ENCODE data around the gene RAG1. TPM values are rescaled to one million over a fixed set of nuclear protein-coding genes. Genes with fewer than 3 reads are reported as not detected.

The RAG1 gene
- 1 to 10 TPM in 1 of 2 donors, under 1 TPM in 1; 0.91 to 1.4 TPM for total RNA-seq

DNA sequence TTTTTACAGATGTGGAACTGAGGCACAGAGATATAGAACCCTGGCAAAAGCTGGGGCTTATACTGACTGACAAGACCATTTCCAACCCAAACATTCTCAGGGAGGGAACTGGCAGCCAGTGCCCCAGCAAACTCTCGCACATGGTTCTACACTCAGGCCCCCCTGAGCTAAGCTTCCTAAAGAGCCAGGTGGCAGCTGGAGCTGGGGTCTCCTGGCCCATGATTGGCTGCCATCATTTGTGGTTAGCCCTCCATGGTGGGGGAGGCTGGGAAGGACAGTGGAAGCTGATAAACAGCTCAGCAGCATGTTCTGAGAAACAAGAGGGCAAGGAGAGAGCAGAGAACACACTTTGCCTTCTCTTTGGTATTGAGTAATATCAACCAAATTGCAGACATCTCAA, at the start of gene RAG1:
RAG1 (plus strand) TSS at position 314 of the 400 bp plus-strand sequence. CDS start 5,298 bp downstream, outside the sequence.
- Histone ChIP-seq H3K4me1 (replicated peaks) (no peaks in the 10 kb centered on the region), H3K27me3 (replicated peaks; ENCODE audit: insufficient read depth) (no peaks in the 10 kb centered on the region), H3K36me3 (no peaks in the 10 kb centered on the region), H3K4me3 (no peak within 1 kb of the TSS), H3K27ac (no peak within 1 kb of the TSS), H3K9me3 (no peaks in the 10 kb centered on the region)
- no peak for DNase-seq (ENCODE audit: low spot score)
- intact Hi-C loops (cut with DNase I), result no loop called here
- 100% methylated on average over 1 of the region's 1 CpG for WGBS
- TF ChIP-seq POLR2A (IDR thresholded peaks at IDR 0.05), result no peak
- TF ChIP-seq POLR2AphosphoS5 (IDR thresholded peaks at IDR 0.05), result no peak
- TF ChIP-seq CTCF (IDR thresholded peaks at IDR 0.05), result no peak

DNA sequence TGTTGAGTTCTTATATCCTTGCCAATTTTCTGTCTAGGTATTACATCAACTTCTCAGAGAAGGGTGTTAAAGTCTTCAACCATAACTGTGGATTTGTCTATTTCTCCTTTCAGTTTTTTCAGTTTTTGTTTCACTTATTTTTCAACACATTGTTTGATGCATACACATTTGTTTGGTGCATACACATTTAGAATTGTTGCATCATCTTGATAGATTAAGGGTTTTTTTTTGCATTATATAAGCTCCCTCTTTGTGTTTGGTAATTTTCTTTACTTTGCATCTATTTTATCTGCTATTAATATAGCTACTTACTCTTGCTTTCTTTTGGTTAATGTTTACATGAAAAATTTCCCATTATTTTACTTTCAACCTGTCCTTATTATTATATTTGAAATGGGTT, 37.0 kb upstream of the RAG1 start:
- no peak overlapping the region for H3K4me3 ChIP-seq
- H3K4me1 ChIP-seq (replicated peaks), result no peaks in the 10 kb centered on the region
- no peaks in the 10 kb centered on the region for H3K9me3 ChIP-seq
- intact Hi-C loops (cut with DNase I), result no loop called here
- no peaks in the 10 kb centered on the region for H3K36me3 ChIP-seq
- H3K27me3 ChIP-seq (replicated peaks; ENCODE audit: insufficient read depth), result no peaks in the 10 kb centered on the region
- no peak overlapping the region for H3K27ac ChIP-seq
- TF ChIP-seq CTCF (IDR thresholded peaks at IDR 0.05), result no peak
- no peak for TF ChIP-seq POLR2A (IDR thresholded peaks at IDR 0.05)
- no peak for TF ChIP-seq POLR2AphosphoS5 (IDR thresholded peaks at IDR 0.05)
- DNase-seq (ENCODE audit: low spot score), result no peak

DNA sequence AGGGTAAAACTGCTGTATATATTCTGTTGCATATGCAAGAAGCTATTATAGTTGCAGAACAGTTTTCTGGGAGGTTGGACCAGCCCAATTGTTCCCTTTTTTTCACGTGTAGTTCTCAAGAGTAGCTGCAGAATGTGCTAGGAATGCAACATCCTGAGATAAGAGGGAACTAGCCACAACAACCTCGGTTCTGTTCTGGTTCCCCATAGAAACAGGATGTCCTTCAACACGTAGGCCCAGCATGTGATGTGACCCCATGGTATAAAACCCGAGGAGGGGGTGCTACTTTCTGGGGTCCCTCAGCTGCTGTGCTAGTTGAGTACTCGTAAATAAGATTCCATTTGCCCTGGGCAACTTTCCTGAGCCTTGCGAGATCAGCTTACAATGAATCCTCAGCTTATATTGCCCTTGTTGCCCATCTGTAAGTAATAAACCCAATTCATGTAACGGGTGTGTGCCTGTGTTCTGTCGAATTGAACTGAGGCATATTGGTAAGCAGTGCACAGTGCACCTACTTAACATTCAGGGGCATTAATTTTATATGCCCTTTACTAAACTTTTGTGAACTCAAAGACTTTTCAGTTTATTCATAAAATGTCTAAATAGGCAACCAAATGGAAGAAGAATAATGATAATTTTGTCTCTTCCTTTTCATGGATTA, 34.7 kb upstream of the RAG1 start:
- WGBS, result 47% methylated on average over 8 of the region's 8 CpGs

DNA sequence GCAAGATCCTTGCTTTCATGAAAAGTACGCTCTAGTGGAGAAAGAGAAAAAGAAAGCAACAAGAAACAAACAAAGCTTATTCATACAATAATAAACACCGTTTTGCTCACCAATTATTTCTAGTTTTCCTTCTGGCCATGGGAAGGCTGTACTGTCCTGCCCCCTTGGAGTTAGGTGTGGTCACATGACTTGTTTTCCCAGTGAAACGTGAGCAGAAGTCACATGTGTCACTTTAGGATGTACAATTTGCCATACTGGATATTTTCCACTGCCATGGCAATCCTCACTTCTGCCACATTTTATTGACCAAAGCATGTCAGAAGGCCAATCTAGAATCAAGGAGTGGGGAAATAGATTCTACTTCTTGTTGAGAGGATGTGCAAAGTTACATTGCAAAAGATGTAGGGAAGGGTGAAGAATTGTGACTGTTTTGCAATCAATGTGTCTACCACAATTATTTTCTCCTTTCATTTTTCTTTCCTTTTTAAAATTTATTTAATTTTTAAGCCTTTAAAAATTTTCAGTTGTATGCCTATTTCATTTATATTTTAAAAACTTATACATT, 33.4 kb upstream of the RAG1 start:
- DNase-seq (ENCODE audit: low spot score), result no peak
- intact Hi-C loops (cut with DNase I), result no loop called here
- no peak for TF ChIP-seq POLR2AphosphoS5 (IDR thresholded peaks at IDR 0.05)
- TF ChIP-seq POLR2A (IDR thresholded peaks at IDR 0.05), result no peak
- no peak for TF ChIP-seq CTCF (IDR thresholded peaks at IDR 0.05)
- H3K36me3 ChIP-seq, result no peaks in the 10 kb centered on the region
- H3K4me3 ChIP-seq, result no peak overlapping the region
- WGBS, result 80% methylated on average over 3 of the region's 3 CpGs
- H3K27me3 ChIP-seq (replicated peaks; ENCODE audit: insufficient read depth), result no peaks in the 10 kb centered on the region
- H3K27ac ChIP-seq, result no peak overlapping the region
- H3K9me3 ChIP-seq, result no peaks in the 10 kb centered on the region
- H3K4me1 ChIP-seq (replicated peaks), result no peaks in the 10 kb centered on the region

More for the DNA sequence above, 34.7 kb upstream of the RAG1 start:
- intact Hi-C loops (cut with DNase I), result no loop called here
- H3K27me3 ChIP-seq (replicated peaks; ENCODE audit: insufficient read depth), result no peaks in the 10 kb centered on the region
- no peaks in the 10 kb centered on the region for H3K4me1 ChIP-seq (replicated peaks)
- TF ChIP-seq POLR2AphosphoS5 (IDR thresholded peaks at IDR 0.05) (no peak), POLR2A (IDR thresholded peaks at IDR 0.05) (no peak), CTCF (IDR thresholded peaks at IDR 0.05) (no peak)
- no peaks in the 10 kb centered on the region for H3K9me3 ChIP-seq
- no peak for DNase-seq (ENCODE audit: low spot score)
- H3K4me3 ChIP-seq, result no peak overlapping the region
- no peak overlapping the region for H3K27ac ChIP-seq
- H3K36me3 ChIP-seq, result no peaks in the 10 kb centered on the region

- H3K27ac ChIP-seq, result no peak overlapping the region
- no peaks in the 10 kb centered on the region for H3K27me3 ChIP-seq (replicated peaks; ENCODE audit: insufficient read depth)
- DNase-seq (ENCODE audit: low spot score), result no peak
- no peaks in the 10 kb centered on the region for H3K9me3 ChIP-seq
- H3K36me3 ChIP-seq, result no peaks in the 10 kb centered on the region
- no peak for TF ChIP-seq CTCF (IDR thresholded peaks at IDR 0.05)
- TF ChIP-seq POLR2AphosphoS5 (IDR thresholded peaks at IDR 0.05), result no peak
- TF ChIP-seq POLR2A (IDR thresholded peaks at IDR 0.05), result no peak
- intact Hi-C loops (cut with DNase I), result no loop called here
- H3K4me3 ChIP-seq, result no peak overlapping the region
- WGBS, result 58% methylated on average over 6 of the region's 6 CpGs
- H3K4me1 ChIP-seq (replicated peaks), result no peaks in the 10 kb centered on the region
Measured at GRCh38 chr11:36540998-36541397, 26.8 kb upstream of the RAG1 start.
